HL-60/S4 treated with retinoic acid at 250 ng/mL for 4 days and 3 days (cell line): ENCODE results near the gene FBXW2.
"Not testable (repeated sequence)": the region's sequence is repeated elsewhere in the genome, so short reads cannot be mapped to it uniquely, and the experiment has no call there.

Experiments
- in situ Hi-C: fragments of 300-500 bp; cut with MboI; formaldehyde crosslinking; loops from 2 replicates; pipeline ENCODE4 v1.7.0; 2022; ENCODE audit warnings: low sequenced_read_pairs

Gene FBXW2

GRCh38 chr9:120792898-120793765 is at the start of gene FBXW2:
Gene FBXW2 (minus strand): TSS chr9:120793416. CDS start chr9:120788258, 5,158 bp downstream.
- in situ Hi-C loops: no loop called here

- in situ Hi-C loops: no loop called here
Measured at GRCh38 chr9:120841930-120842684, 48.9 kb upstream of the FBXW2 start.

- in situ Hi-C loops: no loop called here
Measured at GRCh38 chr9:120839146-120839545, 45.9 kb upstream of the FBXW2 start.

- in situ Hi-C loops: no loop called here
Measured at GRCh38 chr9:120837921-120838320, 44.7 kb upstream of the FBXW2 start.

- in situ Hi-C loops: no loop called here
Measured at GRCh38 chr9:120833325-120833724, 40.1 kb upstream of the FBXW2 start.

- in situ Hi-C loops: no loop called here
Measured at GRCh38 chr9:120832807-120833206, 39.6 kb upstream of the FBXW2 start.

GRCh38 chr9:120830865-120831264 is 37.6 kb upstream of the FBXW2 start:
- in situ Hi-C loops: no loop called here

- in situ Hi-C loops: no loop called here
Measured at GRCh38 chr9:120830151-120830550, 36.9 kb upstream of the FBXW2 start.

- in situ Hi-C loops: no loop called here
Measured at GRCh38 chr9:120829650-120830049, 36.4 kb upstream of the FBXW2 start.

GRCh38 chr9:120820095-120820494 is 26.9 kb upstream of the FBXW2 start:
- in situ Hi-C loops: no loop called here

GRCh38 chr9:120818595-120818994 is 25.4 kb upstream of the FBXW2 start:
- in situ Hi-C loops: no loop called here

- in situ Hi-C loops: no loop called here
Measured at GRCh38 chr9:120815075-120815474, 21.9 kb upstream of the FBXW2 start.

GRCh38 chr9:120808931-120809330 is 15.7 kb upstream of the FBXW2 start:
- in situ Hi-C loops: no loop called here

GRCh38 chr9:120807607-120808379 is 14.6 kb upstream of the FBXW2 start:
- in situ Hi-C loops: no loop called here

- in situ Hi-C loops: not testable (repeated sequence)
Measured at GRCh38 chr9:120804784-120805363, 11.7 kb upstream of the FBXW2 start.

- in situ Hi-C loops: no loop called here
Measured at GRCh38 chr9:120801441-120801840, 8.2 kb upstream of the FBXW2 start.

- in situ Hi-C loops: no loop called here
Measured at GRCh38 chr9:120791161-120791560, 2.1 kb downstream of the FBXW2 start.

- in situ Hi-C loops: no loop called here
Measured at GRCh38 chr9:120787933-120788332, 5.3 kb downstream of the FBXW2 start.

GRCh38 chr9:120783602-120784047 is 9.6 kb downstream of the FBXW2 start:
- in situ Hi-C loops: no loop called here

- in situ Hi-C loops: no loop called here
Measured at GRCh38 chr9:120781236-120781635, 12.0 kb downstream of the FBXW2 start.

- in situ Hi-C loops: no loop called here
Measured at GRCh38 chr9:120780367-120780766, 12.8 kb downstream of the FBXW2 start.
